ENCODE measurements around the gene GPS1.

GPS1 gene

DNA sequence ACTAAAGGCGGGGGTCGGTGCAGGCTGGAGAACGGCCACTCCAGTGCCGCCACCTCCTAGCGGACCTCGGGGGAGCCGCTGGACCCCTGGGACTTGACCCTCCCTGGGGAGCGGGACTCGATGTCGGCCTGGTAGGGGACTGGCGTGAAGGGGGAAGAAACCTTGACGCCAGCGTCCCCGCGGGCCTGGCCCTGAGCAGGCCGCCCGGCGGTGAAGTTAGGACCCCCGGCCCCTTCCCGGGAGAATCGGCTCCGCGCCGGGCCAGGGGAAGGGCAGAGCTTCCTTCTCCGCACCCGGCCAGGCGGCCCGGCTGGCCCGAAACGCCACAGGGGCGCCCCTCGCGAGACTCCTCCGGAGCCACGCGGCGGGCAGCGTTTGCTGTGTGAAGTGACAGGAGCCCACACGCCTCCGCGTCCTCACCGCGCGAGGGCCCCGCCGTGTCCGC lies 13.5 kb downstream of the GPS1 start:
- TF ChIP-seq, protein P1, sequence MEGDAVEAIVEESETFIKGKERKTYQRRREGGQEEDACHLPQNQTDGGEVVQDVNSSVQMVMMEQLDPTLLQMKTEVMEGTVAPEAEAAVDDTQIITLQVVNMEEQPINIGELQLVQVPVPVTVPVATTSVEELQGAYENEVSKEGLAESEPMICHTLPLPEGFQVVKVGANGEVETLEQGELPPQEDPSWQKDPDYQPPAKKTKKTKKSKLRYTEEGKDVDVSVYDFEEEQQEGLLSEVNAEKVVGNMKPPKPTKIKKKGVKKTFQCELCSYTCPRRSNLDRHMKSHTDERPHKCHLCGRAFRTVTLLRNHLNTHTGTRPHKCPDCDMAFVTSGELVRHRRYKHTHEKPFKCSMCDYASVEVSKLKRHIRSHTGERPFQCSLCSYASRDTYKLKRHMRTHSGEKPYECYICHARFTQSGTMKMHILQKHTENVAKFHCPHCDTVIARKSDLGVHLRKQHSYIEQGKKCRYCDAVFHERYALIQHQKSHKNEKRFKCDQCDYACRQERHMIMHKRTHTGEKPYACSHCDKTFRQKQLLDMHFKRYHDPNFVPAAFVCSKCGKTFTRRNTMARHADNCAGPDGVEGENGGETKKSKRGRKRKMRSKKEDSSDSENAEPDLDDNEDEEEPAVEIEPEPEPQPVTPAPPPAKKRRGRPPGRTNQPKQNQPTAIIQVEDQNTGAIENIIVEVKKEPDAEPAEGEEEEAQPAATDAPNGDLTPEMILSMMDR (IDR thresholded peaks at IDR 0.05; ENCODE audit: low read length, missing control alignments), result no peak
- peak; percentile 31 for DNase-seq (ENCODE audit: low read depth)
- peak overlapping the region; percentile 73 for H3K4me3 ChIP-seq (replicated peaks; ENCODE audit: low read depth, low read length)

GRCh38 chr17:82065638-82066303 lies 14.1 kb downstream of the GPS1 start, which contains the start of gene DUS1L:
DUS1L (minus strand) TSS chr17:82065804; CDS start chr17:82065059, 745 bp downstream.
- TF ChIP-seq, protein P1 (IDR thresholded peaks at IDR 0.05; ENCODE audit: low read length, missing control alignments), result no peak
- H3K4me3 ChIP-seq (replicated peaks; ENCODE audit: low read depth, low read length), result peak within 1 kb of the TSS; percentile 73
- DNase-seq (ENCODE audit: low read depth), result peak; percentile 58

- no peak overlapping the region for H3K4me3 ChIP-seq (replicated peaks; ENCODE audit: low read depth, low read length)
- TF ChIP-seq, protein P1 (IDR thresholded peaks at IDR 0.05; ENCODE audit: low read length, missing control alignments), result no peak
- DNase-seq (ENCODE audit: low read depth), result no peak
Observed at GRCh38 chr17:82070611-82071010, 18.9 kb downstream of the GPS1 start.

- TF ChIP-seq, protein P1 (IDR thresholded peaks at IDR 0.05; ENCODE audit: low read length, missing control alignments), result no peak
- no peak for DNase-seq (ENCODE audit: low read depth)
- H3K4me3 ChIP-seq (replicated peaks; ENCODE audit: low read depth, low read length), result no peak overlapping the region
Observed at GRCh38 chr17:82072827-82073226, 21.1 kb downstream of the GPS1 start.

- no peak overlapping the region for H3K4me3 ChIP-seq (replicated peaks; ENCODE audit: low read depth, low read length)
- no peak for DNase-seq (ENCODE audit: low read depth)
- TF ChIP-seq, protein P1 (IDR thresholded peaks at IDR 0.05; ENCODE audit: low read length, missing control alignments), result no peak
Observed at GRCh38 chr17:82073446-82073845, 21.7 kb downstream of the GPS1 start.

- H3K4me3 ChIP-seq (replicated peaks; ENCODE audit: low read depth, low read length), result no peak overlapping the region
- no peak for DNase-seq (ENCODE audit: low read depth)
- TF ChIP-seq, protein P1 (IDR thresholded peaks at IDR 0.05; ENCODE audit: low read length, missing control alignments), result no peak
Observed at GRCh38 chr17:82076018-82076784, 24.5 kb downstream of the GPS1 start.

Data from fibroblast of pulmonary artery (primary cell).